GM06990 (cell line): Measurements from ENCODE around the gene ZNF277.

ENCODE experiments used
- DNase-seq: peaks from one replicate; pipeline ENCODE4 v3.0.0-alpha.2; 2011; ENCODE audit not compliant: insufficient read length; ENCODE audit errors: extremely low read depth
- H3K27me3 ChIP-seq: replicated peaks from 2 replicates; pipeline ENCODE4 v1.6.0; 2011; ENCODE audit warnings: low read length; ENCODE audit not compliant: control insufficient read depth, insufficient read depth
- H3K36me3 ChIP-seq: 2 replicates; pipeline ENCODE4 v1.5.1; 2011; ENCODE audit warnings: low read length; ENCODE audit not compliant: control insufficient read depth, insufficient read depth
- H3K4me3 ChIP-seq: replicated peaks from 2 replicates; pipeline ENCODE4 v1.5.1; 2011; ENCODE audit warnings: low read depth, mild to moderate bottlenecking, control low read depth, low read length
- TF ChIP-seq, protein P1 (sequence below): IDR thresholded peaks from 2 replicates; pipeline ENCODE4 v1.5.1; 2011; ENCODE audit warnings: low read length, control low read depth, mild to moderate bottlenecking, inconsistent platforms; ENCODE audit not compliant: insufficient read depth, poor library complexity, severe bottlenecking

The ZNF277 gene

DNA sequence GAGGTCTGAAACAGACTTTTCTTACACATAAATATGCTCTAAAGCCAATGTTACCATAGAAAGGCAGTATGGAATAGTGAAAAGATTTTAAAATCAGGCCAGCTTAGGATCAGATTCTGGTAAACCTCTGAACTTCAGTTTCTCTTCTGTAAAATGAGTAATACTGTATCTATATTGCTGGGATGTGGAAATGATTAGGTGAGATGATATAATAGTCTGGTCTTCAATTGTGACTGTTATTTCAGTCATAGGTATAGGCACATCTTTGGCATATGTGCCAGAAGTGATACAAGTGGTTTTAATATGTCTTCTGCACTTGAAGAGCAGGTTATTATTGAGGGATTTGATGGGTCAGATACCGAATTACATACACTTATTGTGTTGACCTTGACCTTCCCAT is 7.2 kb downstream of the ZNF277 start:
- TF ChIP-seq, protein P1, sequence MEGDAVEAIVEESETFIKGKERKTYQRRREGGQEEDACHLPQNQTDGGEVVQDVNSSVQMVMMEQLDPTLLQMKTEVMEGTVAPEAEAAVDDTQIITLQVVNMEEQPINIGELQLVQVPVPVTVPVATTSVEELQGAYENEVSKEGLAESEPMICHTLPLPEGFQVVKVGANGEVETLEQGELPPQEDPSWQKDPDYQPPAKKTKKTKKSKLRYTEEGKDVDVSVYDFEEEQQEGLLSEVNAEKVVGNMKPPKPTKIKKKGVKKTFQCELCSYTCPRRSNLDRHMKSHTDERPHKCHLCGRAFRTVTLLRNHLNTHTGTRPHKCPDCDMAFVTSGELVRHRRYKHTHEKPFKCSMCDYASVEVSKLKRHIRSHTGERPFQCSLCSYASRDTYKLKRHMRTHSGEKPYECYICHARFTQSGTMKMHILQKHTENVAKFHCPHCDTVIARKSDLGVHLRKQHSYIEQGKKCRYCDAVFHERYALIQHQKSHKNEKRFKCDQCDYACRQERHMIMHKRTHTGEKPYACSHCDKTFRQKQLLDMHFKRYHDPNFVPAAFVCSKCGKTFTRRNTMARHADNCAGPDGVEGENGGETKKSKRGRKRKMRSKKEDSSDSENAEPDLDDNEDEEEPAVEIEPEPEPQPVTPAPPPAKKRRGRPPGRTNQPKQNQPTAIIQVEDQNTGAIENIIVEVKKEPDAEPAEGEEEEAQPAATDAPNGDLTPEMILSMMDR: no peak
- Histone ChIP-seq H3K36me3 (no peaks in the 10 kb centered on the region), H3K27me3 (no peaks in the 10 kb centered on the region), H3K4me3 (no peak overlapping the region)
- DNase-seq: no peak

DNA sequence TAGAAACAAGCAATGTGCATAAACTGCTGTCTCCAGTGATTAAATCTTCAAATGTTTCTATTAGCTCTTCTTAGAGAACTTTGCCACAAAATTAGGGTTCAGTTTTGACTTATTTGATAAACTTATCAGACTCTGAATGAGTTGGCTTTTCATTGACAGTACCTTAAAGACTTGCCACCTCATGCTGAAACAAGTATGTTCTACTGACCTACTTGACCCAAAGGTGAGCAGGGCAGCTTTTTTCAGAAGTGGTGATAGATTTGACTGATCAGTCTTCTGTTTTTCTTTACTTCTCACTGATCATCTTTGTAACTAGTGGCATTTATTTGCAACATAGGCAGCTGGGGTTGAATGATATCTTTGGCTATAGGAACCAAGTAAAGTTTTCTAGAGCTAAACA is 7.8 kb downstream of the ZNF277 start:
- H3K36me3 ChIP-seq: no peaks in the 10 kb centered on the region
- H3K27me3 ChIP-seq: no peaks in the 10 kb centered on the region
- TF ChIP-seq, protein P1: no peak
- DNase-seq: no peak
- H3K4me3 ChIP-seq: no peak overlapping the region

DNA sequence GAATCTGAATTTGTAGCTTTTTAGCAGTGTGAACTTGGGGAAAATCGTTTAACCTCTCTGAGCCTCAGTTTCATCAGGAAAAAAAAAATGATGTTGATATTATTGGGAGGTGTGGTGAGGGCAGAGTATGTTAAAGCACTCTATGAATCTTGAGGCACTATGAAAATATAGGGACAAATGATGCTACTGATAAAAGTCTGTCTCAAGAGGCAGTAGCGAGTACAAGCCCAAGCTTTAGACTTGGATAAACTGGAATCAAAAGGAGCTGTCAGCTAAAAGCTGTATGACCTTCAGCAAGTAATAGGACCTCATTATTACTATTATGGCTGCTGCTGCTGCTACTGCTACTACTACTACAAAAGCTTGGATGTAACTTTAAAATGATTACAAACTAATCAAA is 8.4 kb downstream of the ZNF277 start:
- TF ChIP-seq, protein P1: no peak
- Histone ChIP-seq H3K4me3 (no peak overlapping the region), H3K36me3 (no peaks in the 10 kb centered on the region), H3K27me3 (no peaks in the 10 kb centered on the region)
- DNase-seq: no peak

DNA sequence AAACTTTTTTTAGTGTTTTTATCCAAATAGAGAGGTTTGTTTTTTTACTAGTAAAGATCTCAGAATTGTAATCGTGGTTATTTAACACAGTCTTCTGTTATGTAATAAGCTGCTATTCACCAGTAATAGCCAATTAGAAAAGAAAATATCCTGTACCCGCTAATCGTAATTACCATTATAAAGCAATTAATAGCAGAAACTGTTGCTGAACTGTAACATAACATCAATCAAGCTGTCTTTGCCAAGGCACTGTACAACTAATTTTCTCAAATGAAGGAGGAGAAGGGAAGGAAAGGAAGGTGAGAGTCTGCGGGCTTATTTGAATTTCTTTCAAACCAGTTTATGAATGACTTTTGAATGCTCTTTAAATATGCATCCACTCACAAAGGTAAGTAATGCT is 9.3 kb downstream of the ZNF277 start:
- TF ChIP-seq, protein P1: no peak
- Histone ChIP-seq H3K36me3 (no peaks in the 10 kb centered on the region), H3K27me3 (no peaks in the 10 kb centered on the region), H3K4me3 (no peak overlapping the region)
- no peak for DNase-seq

DNA sequence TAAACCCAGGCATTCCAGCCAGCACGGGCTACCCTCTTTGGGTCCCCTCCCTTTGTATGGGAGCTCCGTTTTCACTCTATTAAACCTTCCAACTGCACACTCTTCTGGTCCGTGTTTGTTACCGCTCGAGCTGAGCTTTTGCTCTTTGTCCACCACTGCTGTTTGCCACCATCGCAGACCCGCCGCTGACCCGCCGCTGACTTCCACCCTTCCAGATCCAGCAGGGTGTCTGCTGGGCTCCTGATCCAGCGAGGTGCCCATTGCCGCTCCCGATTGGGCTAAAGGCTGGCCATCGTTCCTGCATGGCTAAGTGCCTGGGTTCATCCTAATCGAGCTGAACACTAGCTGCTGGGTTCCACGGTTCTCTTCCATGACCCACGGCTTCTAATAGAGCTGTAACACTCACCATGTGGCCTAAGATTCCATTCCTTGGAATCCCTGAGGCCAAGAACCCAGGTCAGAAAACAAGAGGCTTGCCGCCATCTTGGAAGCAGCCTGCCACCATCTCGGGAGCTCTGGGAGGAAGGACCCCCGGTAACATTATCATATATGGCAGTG is 14.5 kb downstream of the ZNF277 start:
- Histone ChIP-seq H3K4me3 (no peak overlapping the region), H3K27me3 (no peaks in the 10 kb centered on the region), H3K36me3 (no peaks in the 10 kb centered on the region)
- DNase-seq: no peak
- TF ChIP-seq, protein P1: no peak

DNA sequence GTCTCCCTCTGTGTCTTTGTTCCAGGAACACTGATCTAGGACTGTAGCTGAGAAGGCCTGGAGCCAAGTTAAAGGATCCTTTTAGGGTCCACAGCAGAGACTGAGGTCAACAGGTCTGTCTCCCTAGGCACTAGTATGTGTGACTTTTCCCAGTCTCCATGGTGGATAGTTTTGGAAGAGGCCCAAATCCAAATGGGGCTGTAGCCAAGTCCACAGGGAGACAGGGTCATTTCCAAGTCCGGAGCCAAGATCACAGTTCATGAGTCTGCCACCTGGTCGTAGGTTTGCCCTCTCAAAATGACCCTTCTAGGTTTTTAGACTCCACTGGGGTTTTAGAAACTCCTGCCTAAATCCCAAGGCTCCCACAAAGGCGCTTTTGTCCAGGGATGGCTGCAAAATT is 16.8 kb downstream of the ZNF277 start:
- TF ChIP-seq, protein P1: no peak
- no peaks in the 10 kb centered on the region for H3K27me3 ChIP-seq
- no peaks in the 10 kb centered on the region for H3K36me3 ChIP-seq
- H3K4me3 ChIP-seq: no peak overlapping the region
- DNase-seq: no peak
